IPS DF 6.9 (cell line): ENCODE results near the gene OBSCN.

Experiments
- DNase-seq: peaks from one replicate; pipeline ENCODE4 v3.0.0-alpha.2; 2013; ENCODE audit warnings: low read depth, low spot score
- H3K27ac ChIP-seq: one replicate; pipeline ENCODE4 v1.5.1; 2013; ENCODE audit warnings: low read length, control low read depth
- H3K27me3 ChIP-seq: 2 replicates; pipeline ENCODE4 v1.6.1; 2013; ENCODE audit warnings: mild to moderate bottlenecking, low read length; ENCODE audit not compliant: control insufficient read depth, insufficient read depth
- H3K36me3 ChIP-seq: 2 replicates; pipeline ENCODE4 v1.6.1; 2013; ENCODE audit warnings: low read length; ENCODE audit not compliant: control insufficient read depth, insufficient read depth
- H3K4me1 ChIP-seq: 2 replicates; pipeline ENCODE4 v1.6.1; 2013; ENCODE audit warnings: low read length; ENCODE audit not compliant: control insufficient read depth, insufficient read depth
- H3K4me3 ChIP-seq: 2 replicates; pipeline ENCODE4 v1.5.1; 2013; ENCODE audit warnings: mild to moderate bottlenecking, low read length
- H3K9me3 ChIP-seq: 2 replicates; pipeline ENCODE4 v1.6.1; 2013; ENCODE audit warnings: low read length, inconsistent platforms; ENCODE audit not compliant: control insufficient read depth, insufficient read depth
- WGBS: extraction: QIAGEN DNeasy Blood & Tissue Kit; methylation state at CpG from one replicate; pipeline ENCODE4 v1.1.7; 2013; ENCODE audit warnings: mixed read lengths, missing lambda C conversion rate; ENCODE audit not compliant: insufficient read length, insufficient coverage; 5-methylcytosine and 5-hydroxymethylcytosine counted together

Gene OBSCN

GRCh38 chr1:228190182-228190581 is 17.7 kb upstream of the OBSCN start:
- Histone ChIP-seq H3K27me3 (no peaks in the 10 kb centered on the region), H3K36me3 (no peaks in the 10 kb centered on the region), H3K27ac (no peak overlapping the region), H3K4me1 (no peaks in the 10 kb centered on the region), H3K4me3 (no peak overlapping the region), H3K9me3 (no peaks in the 10 kb centered on the region)
- no CpG with 5 or more reads among the region's 14 CpGs for WGBS
- DNase-seq, result no peak

- H3K9me3 ChIP-seq, result no peaks in the 10 kb centered on the region
- no peak overlapping the region for H3K4me3 ChIP-seq
- no peaks in the 10 kb centered on the region for H3K27me3 ChIP-seq
- no peaks in the 10 kb centered on the region for H3K36me3 ChIP-seq
- WGBS, result no CpG with 5 or more reads among the region's 5 CpGs
- no peaks in the 10 kb centered on the region for H3K4me1 ChIP-seq
- H3K27ac ChIP-seq, result no peak overlapping the region
- DNase-seq, result no peak
These were observed 17.1 kb upstream of the OBSCN start for GRCh38 chr1:228190778-228191177.

DNA sequence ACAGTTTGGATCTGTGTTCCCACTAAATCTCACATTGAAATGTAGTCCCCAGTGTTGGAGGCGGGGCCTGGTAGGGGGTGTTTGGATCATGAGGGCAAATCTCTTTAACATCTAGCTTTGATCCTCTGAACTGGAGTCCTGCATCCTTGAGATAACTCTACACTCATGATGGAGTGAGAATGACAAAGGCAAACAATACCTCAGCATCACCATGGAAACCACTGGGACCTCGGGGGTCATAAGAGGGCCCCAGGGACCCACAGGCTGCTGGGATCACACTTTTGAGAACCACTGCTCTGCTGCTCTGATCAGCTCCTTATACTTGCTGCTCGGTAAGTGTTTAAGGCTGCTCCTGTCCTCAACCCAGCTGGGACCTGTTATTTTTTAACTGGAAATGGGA is 13.4 kb upstream of the OBSCN start:
- H3K4me1 ChIP-seq, result no peaks in the 10 kb centered on the region
- no peak overlapping the region for H3K27ac ChIP-seq
- no peak overlapping the region for H3K4me3 ChIP-seq
- WGBS, result no CpG with 5 or more reads among the region's 3 CpGs
- no peaks in the 10 kb centered on the region for H3K27me3 ChIP-seq
- H3K36me3 ChIP-seq, result no peaks in the 10 kb centered on the region
- no peak for DNase-seq
- no peaks in the 10 kb centered on the region for H3K9me3 ChIP-seq

DNA sequence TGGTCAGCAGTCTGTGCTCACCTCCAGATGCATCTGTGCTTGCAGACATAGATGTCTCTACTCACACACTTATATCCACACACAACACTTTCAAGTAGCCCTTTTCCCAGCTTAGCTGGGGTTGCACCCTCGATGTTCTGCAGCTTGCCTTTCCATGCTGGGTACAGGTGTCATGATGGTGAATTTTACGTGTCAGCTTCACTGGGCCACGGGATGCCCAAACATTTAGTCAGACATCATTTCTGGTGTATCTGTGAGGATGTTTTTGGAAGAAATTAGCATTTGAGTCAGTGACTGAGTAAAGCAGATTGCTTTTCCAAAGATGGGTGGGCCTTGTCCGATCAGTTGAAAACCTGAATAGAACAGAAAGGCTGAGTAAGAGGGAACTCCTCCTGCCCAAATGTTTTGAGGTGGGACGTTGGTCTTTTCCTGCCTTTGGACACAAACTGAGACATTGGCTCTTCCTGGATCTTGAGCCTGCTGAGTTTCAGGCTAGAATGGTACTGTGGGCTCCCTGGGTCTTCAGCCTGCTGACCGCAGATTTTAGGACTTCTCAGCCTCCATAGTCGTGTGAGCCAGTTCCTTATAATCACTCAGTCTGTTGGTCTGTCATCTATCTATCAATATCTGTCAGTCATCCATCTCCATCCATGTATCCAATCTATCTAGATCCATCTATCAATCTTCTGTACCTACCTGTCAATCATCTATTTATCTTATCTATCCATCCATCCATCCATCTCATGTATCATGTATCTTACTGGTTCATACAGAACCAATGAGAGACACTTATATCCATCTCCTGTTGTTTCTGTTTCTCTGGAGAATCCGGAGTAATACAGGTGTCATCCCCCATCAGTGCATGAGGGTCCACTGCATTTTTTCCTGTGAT is 12.7 kb upstream of the OBSCN start:
- DNase-seq, result no peak
- WGBS, result no CpG with 5 or more reads among the region's 8 CpGs
- H3K27ac ChIP-seq, result no peak overlapping the region
- H3K4me1 ChIP-seq, result no peaks in the 10 kb centered on the region
- no peaks in the 10 kb centered on the region for H3K36me3 ChIP-seq
- H3K9me3 ChIP-seq, result no peaks in the 10 kb centered on the region
- H3K27me3 ChIP-seq, result no peaks in the 10 kb centered on the region
- H3K4me3 ChIP-seq, result no peak overlapping the region

GRCh38 chr1:228197555-228198147 is 10.2 kb upstream of the OBSCN start:
- no CpG with 5 or more reads among the region's 4 CpGs for WGBS
- H3K36me3 ChIP-seq, result no peaks in the 10 kb centered on the region
- DNase-seq, result no peak
- H3K4me1 ChIP-seq, result no peaks in the 10 kb centered on the region
- H3K9me3 ChIP-seq, result no peaks in the 10 kb centered on the region
- H3K27ac ChIP-seq, result no peak overlapping the region
- H3K4me3 ChIP-seq, result no peak overlapping the region
- no peaks in the 10 kb centered on the region for H3K27me3 ChIP-seq

GRCh38 chr1:228198977-228199590 is 8.8 kb upstream of the OBSCN start:
- H3K27me3 ChIP-seq, result no peaks in the 10 kb centered on the region; the same call in 1 of the 2 replicates
- no peaks in the 10 kb centered on the region for H3K4me1 ChIP-seq
- no peaks in the 10 kb centered on the region for H3K9me3 ChIP-seq
- H3K4me3 ChIP-seq, result no peak overlapping the region
- H3K36me3 ChIP-seq, result no peaks in the 10 kb centered on the region
- WGBS, result no CpG with 5 or more reads among the region's 2 CpGs
- DNase-seq, result no peak
- no peak overlapping the region for H3K27ac ChIP-seq

- DNase-seq, result no peak
- 100% methylated on average over 1 of the region's 8 CpGs for WGBS
- no peaks in the 10 kb centered on the region; the same call in 1 of the 2 replicates for H3K27me3 ChIP-seq
These were observed 2.9 kb upstream of the OBSCN start for GRCh38 chr1:228204958-228205357.

GRCh38 chr1:228205526-228206436 is 2.1 kb upstream of the OBSCN start:
- Histone ChIP-seq H3K27me3 (no peaks in the 10 kb centered on the region; the same call in 1 of the 2 replicates), H3K27ac (no peak overlapping the region), H3K4me1 (no peaks in the 10 kb centered on the region; the same call in 1 of the 2 replicates), H3K9me3 (no peaks in the 10 kb centered on the region), H3K36me3 (no peaks in the 10 kb centered on the region), H3K4me3 (no peak overlapping the region)
- no CpG with 5 or more reads among the region's 15 CpGs for WGBS
- DNase-seq, result no peak

More at GRCh38 chr1:228204958-228205357, 2.9 kb upstream of the OBSCN start:
- Histone ChIP-seq H3K4me3 (no peak overlapping the region), H3K36me3 (no peaks in the 10 kb centered on the region), H3K4me1 (no peaks in the 10 kb centered on the region; the same call in 1 of the 2 replicates), H3K9me3 (no peaks in the 10 kb centered on the region), H3K27ac (no peak overlapping the region)

- no peak for DNase-seq
- WGBS, result no CpG with 5 or more reads among the region's 16 CpGs
- H3K27ac ChIP-seq, result no peak overlapping the region
- H3K36me3 ChIP-seq, result no peaks in the 10 kb centered on the region
- H3K9me3 ChIP-seq, result no peaks in the 10 kb centered on the region
- H3K27me3 ChIP-seq, result no peaks in the 10 kb centered on the region; the same call in 1 of the 2 replicates
- H3K4me3 ChIP-seq, result no peak overlapping the region
- H3K4me1 ChIP-seq, result no peaks in the 10 kb centered on the region; the same call in 1 of the 2 replicates
These were observed 1.1 kb upstream of the OBSCN start for GRCh38 chr1:228206582-228207351.
